ENCODE results near the gene ALX4.

ALX4 gene

DNA sequence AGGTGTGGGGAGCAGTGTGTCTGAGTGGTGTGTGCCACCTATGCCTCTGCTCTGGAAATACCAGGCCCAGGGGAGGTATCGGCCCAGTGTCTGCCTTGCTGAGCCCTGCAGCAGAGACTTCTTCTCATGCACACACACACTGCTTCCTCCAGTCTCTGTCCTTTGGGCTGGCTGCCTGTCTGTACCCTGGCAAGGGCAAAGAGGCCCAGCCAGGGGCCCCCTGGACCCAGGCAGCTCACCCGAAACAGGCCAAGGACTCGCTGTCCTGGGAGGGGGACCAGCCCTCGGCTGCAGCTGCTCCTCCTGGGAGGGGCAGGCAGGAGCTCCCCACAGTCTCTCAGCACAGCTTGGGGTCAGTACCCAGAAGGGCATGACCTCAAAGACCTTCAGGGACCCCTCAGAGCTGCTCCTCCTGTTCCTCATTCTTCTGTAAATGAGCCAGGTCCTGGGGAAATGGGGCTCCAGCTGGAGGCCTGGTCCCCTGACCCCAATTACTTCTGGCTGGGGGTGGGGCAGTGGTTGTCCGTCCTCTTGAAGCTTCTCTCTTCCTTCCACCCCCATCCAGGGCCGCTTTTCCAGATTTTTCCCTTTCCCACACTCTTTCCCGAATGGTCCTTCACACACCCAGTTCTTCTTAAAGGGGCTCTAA is 24.5 kb upstream of the ALX4 start:
- no peak for DNase-seq

DNA sequence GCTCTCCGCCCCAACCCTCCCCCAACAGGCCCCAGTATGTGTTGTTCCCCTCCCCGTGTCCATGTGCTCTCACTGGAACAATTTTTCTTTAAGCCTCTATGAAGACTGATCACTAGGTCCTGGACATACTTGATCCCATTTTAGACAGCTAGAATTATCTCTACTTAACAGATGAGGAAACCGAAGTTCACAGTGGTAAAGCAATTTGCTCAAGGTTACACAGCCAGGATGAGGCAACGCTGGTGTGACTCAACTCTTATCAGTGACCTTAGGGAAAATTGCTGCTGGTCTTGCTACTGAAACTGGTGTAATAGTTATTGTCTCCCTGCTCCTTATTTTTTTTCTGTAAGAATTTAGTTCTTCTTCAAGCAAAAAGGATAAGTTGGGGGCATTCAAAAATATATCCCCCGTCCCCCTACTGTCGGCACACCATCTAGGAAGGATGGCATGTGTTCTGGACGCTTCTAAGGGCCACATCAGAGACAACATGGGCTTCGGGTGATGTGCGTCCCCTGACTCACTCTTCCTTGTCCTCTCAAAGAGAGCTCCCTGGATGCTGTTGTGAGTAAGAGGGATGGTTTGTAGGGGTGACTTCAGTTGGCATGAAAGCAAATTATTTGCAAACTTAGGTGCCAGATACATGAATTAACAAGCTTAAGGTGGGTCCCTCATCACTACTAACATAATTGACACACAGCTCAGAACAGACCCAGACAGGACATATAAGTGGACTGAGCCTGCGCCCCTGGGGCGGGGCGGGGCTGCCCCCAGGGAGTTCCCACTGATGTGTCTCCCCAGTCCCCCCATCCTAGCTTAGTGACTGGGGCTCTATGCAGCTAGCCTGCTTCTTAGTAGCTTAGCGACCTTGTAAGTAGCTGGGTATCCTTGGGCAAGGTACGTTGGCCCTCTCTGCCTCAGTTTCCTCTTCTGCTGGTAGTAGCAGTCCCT is 23.6 kb upstream of the ALX4 start:
- no peak for DNase-seq

DNA sequence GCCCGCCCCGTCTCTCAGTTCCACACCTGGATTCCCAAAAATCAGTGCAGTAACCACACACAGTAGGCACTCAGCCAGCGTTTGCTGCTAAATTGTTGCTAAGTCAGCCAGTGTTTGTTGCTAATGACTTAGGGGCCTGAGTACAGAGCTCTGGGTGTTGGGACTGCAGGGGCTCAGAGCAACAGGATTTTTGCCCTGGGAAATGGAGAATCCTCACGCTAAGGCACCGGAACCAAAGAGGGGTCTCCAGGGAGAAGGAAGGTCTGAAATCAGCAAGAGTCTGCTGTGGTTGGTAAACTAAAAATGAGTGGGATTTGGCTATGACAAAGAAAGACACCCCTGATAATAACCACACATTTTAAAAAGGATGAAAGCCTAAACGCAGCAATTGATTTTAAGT is 22.7 kb upstream of the ALX4 start:
- DNase-seq, result no peak

DNA sequence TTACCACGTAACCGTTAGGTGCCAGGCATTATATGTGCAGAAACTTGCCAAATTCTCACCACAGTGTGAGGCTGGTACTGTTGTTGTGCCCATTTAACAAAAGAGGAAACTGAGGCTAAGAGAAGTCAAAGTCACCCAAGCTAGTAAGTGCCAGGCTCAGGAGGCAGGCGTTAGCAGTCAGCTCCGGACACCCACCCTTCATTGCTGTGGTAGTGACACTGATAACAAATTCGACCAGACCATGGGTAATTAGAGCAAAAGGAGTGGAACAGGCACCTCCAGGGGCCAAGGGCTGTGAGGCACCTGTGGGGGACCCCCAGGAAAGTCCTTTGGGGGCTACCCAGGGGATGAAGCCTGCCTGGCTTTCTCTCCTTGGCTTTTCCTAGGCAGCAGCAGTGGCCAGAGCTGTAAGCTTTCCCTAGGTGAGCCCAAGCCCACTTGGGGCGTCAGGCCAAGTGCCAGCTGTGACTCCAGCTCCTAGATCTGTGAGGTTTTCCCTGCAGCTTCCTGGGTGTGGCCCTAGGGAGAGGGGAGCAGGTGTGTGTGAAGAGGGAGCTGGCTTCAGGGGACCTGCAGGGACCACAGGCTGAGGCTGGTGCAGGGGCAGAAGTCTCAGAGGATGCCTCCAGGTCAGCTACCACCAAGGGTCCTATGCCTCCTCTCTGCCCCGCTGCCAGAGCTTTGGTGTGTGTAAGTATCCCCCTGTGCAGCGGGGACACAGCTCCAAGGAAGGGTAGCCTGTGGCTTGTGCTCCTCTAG is 19.7 kb upstream of the ALX4 start:
- DNase-seq, result no peak

DNA sequence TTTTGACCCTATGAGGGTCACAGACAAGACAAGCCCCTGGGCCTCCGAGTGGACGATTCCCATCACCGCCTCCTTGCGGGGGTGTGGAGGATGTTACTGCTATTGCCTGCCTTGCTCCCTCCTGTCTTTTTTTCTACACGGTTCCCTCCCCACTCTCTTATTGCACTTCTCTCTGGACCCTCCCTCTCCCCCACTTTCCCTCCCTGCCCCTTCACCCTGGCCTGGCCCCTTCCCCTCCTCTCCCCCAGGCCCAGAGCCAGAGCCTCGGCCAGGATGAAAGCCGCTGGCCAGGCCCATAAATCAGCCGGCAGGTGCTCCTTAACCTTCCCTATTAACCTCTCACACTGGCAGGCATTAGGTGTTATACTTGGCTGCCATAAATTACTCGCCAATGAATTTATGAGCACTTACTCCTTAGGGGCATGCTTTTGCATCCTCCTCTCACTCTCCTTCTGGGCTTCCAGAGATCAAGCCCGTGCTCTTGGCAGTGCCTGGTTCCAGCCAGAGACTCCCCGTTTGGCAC is 18.3 kb upstream of the ALX4 start:
- no peak for DNase-seq

DNA sequence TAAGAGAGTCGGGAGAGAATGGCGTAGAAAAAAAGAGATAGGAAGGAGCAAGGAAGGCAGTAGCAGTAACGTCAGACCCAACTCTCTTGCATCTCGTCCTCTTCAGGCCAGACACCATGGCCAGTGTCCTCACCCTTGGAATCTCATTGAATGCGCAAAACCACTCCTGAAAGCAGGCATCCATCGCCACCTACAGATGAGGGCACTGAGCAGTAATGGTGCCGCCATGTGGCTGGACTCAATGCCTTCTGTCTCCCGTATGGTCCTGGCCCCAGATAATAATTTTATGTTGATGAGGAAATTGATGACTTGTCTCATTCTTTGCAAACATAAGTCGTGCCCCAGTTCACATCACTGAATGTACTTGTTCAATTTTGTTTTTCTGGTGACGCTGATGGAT is 17.8 kb upstream of the ALX4 start:
- DNase-seq, result no peak

DNA sequence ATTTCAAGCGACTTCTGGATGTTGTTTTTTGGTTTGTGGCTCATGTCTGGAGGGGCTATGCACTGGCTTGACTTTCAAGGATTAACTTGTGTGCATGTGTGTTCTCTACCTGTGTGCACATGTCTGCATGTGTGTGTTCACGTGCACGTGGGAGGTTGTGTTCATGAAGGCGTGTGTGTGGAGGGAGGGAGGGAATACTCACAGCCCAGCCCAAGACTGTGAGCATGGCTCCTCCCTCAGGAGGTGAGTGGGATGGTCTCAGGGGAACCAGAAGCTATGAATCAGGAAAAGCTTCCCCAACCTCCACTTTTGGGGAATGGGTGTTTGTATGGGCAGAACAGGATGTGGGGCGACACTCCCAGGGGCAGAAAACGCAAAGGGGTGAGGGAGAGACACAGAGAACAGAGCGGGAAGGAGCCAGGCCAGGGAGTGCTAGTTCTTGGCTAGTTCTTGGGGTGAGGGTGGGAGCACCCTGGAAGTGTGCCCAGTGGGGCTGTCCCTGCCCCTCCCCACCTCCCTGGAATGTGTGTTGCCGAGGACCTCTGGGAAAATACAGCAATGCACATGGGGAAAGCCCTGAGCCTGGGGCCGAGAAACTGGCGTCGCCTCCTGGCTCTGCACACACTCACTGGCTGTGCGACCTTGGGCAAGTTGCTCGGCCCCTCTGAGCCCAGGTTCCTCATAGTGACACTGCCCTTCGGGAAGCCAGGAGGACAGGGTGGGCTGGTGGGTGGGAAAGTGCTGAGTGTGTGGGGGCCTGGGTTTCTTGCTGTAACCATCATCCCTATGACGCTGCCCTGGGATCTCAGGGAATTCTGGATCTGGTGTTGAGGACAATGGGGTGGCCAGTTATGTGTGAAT is 16.9 kb upstream of the ALX4 start:
- DNase-seq, result no peak

DNA sequence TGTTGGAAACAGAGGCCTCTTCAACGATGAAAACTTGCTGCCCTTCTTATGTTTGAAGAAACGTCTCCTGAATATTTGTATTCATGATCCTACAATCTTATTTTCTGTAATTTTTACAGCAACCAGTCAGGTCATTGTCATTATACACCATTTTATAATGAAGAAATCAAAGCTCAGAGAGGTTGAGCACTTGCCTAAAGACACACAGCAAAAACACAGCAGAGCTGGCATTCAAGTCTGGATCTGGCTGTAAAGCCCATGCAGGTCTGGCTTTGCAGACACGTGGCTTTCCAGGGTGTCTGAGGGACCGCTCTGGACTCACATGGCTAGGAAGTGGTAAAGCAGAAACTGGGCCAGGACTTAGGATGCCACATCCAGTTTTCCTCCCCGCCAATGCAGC is 15.8 kb upstream of the ALX4 start:
- no peak for DNase-seq

DNA sequence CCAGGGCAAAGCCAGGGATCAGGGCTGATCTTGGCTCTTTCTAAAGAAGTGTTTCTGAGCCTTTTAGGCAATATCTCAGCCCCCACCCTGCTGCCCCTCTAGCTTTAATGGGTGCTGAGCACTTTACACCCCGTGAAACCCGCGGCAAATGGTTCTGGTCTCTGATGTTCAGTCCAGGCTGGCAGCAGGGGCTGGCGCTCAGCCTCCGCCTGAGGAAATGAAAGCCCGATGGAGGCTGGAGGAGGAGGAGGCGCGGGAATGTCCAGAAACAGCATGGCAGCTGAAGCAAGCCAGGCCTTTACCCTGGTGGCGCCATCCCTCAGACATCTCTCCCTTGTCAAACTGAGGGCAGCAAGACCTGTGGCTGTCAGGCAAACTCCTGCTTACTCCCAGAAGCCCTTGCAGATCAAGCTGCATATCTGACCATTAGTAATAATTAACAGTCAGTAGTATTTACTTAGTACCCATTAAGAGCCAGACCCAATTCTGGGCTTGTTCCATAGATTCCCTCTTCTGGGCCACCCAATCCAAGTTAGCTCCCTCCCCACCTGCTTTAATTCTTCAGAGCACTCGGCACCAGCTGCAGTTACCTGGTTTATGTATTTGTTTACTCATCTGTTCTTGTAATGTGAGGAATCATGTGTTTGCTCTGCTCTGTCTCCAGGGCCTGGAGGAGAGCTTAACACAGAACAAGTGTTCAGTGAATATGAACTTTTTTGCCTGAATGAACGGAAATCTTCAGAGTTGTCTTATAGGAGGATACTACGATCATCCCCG is 15.0 kb upstream of the ALX4 start:
- DNase-seq, result no peak

DNA sequence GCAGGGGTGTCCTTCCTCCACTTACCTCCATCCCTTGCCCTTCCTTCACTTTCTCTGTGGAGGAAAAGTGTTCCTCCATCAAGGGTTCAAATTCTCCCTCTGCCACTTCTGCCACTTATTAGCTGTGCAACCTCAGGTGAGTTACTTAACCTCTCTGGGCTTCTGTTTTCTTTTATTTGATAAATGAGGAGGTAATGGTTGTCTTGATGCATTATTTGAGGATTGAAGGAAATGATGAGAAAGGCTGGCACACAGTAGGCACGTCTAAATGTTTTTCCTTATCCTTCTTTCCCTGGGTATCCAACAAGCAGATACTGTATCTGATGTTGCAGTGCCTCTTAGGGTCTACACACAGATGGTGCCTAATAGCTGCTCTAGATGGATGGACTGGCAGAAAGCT is 14.3 kb upstream of the ALX4 start:
- DNase-seq, result no peak

DNA sequence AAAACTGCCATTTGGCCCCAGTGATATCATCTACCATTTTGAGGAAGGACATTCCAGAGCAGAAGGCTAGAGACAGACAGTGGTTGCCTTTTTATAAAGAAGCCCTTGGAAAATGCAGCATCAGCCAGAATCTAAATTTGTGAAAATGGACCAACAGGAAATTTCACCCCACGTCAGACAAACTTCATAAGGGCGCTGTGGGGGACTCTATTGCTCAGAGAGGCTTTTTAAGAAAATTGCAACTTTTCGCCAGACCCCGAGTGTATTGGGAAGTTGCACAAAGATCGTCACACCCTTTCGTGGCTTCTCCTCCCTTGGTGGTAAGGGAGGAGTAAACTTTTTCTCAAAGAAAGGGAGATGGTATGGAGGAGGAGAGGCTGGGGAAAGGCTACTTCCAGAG is 12.3 kb upstream of the ALX4 start:
- no peak for DNase-seq

DNA sequence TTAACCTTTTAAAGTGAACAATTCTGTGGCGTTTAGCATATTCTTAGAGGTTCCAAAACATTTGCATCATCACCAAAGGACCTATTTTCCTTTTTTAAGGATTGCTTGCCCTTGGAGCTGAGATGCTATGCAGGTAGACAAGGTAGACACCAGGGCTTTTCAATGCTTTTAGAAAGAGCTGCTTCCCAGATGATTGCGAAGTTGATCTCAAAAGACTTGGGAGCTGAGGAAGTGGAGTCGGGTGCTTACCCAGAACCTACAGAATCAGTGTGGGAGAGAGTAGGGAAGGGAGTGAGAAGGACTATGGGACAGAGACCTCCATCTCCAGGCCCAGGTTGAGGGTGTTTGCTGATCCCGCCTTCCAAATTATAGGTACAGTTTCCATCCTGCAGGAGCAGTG is 11.1 kb upstream of the ALX4 start:
- DNase-seq, result no peak

DNA sequence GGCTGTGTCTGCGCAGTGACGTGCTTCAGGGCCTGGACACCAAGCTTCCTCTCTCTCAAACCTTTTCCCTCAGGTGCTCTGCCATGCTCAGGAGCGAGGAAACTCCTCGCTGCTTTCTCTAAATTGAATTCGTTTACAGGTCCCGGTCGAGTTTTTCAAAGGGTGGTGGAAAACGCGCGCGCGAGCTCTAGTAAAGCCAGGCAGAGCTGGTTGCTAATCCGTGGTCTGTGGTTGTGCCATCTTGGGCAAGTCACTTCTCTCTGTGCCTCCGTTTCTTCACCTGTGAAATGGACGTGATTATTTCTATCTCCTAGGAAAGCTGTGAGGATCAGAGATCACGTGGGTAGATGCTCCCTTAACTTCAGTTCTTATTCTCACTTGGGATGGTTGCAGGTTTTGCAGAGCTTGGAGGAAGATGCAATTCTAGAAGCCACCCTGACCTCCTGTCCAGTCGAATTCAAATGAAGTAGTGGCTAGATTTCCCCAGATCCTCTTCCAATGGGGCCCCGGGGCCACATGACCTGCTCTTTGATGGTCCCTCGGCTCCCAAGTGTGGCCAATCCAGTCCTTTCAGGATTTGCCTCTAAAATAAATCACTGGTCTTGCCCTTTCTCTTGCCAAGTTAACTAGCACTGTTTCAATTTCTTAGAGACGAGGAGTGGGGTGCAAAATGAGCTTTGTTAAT is 10.5 kb upstream of the ALX4 start:
- DNase-seq, result no peak

DNA sequence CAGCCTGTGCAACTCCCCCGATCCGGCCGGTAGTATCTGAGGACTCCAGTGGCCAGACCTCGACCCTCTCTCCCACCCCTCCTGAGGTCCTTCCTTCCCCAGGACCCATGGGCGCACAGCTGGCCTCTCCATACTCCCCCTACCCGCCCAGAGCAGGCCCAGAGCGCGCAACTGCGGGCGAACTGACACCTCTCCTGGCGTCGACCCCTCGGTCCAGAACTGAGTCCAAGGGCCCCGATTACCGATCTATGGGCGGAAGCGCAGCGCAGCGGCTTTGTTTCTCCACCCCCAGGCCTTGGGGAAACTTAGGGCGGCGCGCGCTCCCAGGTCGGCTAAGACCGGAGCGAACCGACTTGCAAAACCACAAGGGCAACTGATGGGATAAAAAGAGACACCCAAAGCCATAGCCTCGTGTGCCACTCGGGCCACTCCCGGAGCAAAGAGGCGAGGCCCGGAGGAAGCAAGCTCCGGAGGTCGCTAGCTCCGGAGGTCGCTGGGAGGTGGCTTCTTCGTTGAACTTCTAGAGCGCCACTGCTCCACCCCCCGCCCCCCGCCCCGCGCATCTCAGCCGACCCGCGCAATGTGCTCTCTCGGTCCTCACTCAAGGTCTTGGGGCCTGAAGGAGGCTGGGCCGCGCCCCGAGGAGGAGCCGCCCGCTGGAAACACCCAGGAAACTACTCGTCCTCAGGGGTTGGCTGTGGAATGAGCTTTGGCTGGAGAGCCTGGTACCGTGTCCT is 9.8 kb upstream of the ALX4 start:
- no peak for DNase-seq

DNA sequence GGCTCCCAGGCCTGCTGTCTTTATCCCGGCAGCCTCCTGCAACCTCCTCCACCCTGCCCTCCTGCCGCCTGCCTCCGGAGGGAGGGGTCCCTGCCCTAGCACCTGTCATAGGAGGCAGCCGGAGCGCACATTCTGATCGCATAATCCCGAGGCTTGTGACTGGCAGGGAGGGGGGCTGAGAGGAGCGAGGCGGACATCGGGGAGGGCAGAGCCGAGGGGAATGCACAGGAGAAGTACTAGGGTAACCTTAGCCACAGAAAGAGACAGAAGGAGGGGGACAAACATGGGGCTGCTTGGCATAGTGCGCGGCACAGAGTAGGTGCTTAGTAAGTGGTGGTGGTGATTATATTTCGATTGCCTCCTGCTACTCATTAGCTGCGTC is 9.2 kb upstream of the ALX4 start:
- DNase-seq, result no peak

DNA sequence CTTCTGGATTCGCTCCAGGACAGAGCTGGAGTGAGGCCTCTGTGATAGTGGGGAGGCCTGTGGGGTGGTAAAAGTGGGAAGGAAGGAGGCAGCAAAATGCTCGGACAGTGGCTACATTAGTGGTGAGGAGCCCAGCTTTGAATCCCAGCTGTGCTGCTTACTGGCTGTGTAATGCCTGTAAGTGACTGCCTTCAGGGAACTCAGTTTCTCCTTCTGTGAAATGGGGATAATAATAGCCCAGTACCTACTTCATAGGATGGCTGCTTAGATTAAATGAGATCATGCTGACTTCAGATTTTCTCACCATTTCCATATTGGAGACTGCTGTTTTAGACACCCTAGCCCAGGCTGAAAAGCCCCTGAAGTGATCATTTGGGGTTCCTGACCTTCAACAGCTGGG is 8.4 kb upstream of the ALX4 start:
- DNase-seq, result no peak

DNA sequence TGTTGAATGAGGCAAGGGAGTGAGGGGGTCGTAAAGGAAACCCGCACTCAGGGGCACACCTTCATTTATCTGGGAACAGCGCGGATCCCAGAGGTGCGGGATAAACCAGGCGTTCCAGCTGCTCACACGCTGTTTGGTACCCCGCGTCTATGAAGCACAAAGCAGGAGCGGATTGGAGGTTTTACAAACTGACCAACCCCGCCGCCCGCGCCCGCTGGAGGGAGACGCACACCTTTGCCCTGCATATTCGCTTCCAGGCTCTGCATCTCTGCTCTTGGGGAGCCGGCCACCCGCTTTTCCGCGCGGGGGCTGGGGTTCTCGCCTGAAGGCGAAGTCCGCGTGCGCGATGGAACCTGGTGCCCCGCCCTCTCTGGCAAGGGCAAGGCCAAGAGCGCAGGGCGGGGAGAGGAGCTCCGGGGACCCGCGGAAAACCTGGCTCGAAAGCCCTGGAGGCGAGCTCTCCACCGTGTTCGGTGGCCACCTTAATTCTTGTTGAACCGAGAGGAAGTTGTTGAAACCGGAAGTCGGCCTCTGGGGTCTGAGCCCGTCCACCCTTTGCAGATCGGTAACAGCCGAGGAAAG is 6.8 kb upstream of the ALX4 start:
- no peak for DNase-seq

DNA sequence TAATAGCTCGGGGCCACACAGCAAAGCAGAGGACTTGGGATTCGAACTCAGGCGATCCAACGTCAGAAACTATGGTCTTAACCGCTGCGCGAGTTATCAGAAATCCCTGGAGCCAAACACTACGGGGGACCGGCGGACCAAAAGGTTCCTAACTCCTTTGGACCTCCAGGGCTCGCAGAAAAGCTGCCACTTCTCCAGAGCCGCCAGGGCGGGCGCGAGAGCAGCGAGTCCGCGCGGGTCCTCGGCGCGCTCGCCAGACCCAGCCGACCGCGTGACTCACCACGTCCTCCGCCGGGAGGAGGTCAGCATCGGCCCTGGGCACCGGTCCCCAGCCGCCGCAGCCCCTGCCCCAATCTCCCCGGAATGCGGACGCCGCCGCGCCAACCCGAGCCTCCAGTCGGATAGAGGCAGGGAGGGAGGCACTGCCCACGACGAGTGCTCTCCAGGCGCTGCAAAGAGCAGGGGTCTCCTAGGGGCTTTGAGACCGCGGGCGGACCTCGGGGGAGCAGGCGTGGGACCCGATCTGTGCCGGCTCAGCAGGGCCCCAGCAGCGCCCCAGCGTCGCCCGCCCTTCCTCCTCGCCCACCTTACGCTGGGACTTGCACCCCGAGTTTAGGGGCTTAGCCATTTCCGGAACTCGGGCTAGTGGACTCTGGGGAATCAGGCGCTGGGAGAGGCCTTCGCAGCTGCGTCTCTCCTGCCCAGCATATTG is 6.2 kb upstream of the ALX4 start:
- DNase-seq, result no peak

DNA sequence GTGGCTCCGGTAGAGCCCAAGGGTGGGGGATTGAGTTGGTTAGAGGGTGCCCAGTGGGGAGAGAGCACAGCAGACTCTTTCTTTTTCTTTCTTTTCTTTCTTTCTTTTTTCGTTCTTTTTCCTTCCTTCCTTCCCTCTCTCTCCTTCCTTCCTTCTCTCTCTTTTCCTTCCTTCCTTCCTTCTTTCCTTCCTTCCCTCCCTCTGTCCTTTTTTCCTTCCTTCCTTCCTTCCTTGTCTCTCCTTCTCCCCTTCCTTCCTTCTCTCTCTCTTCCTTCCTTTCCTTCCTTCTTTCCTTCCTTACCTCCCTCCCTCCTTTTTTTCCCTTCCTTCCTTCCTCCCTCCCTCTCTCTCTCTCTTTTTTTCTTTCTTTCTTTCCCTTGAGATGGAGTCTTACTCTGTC is 4.8 kb upstream of the ALX4 start:
- DNase-seq, result no peak

Measured in stimulated activated naive CD4-positive, alpha-beta T cell (primary cell).